ENCODE results near the gene TTLL1.
"Not testable (repeated sequence)": the region's sequence is repeated elsewhere in the genome, so short reads cannot be mapped to it uniquely, and the experiment has no call there.

Gene TTLL1

DNA sequence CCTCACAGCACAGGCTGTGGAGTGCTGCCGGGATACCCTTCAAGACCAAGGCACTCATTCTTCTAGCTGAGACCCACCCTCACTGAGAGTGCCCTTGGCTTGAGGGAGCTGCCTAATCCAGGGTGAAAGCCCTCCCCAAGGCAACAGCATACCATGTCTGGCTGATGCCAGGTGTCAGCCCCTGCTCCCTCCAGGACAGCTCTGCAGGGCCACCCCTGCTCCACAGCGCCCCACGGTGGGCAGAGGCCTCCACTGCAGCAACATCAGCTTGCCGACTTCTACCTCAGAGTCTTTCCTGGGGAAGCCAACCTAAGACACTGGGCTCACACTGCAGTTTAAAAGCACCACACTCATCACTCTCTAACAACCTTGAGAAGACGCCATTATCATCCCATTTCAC lies 29.0 kb downstream of the TTLL1 start:
- DNase-seq: no peak

DNA sequence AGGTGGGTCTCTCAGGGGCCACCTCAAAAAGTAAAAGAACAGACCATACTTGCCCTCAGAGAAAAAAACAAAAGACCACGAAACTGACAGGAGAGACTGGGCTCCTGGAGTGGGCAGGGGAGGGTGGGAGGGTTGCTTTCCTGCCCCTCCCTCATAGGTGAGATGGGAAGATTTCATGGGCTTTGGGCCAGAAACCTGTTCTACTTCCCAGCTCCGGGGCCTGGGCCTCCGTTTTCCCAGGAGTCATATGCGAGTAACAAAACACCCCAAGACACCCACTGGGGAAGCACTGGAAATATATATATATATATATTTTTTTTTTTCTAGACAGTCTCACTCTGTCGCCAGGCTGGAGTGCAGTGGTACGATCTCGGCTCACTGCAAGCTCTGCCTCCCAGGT lies 31.6 kb downstream of the TTLL1 start:
- DNase-seq: no peak

DNA sequence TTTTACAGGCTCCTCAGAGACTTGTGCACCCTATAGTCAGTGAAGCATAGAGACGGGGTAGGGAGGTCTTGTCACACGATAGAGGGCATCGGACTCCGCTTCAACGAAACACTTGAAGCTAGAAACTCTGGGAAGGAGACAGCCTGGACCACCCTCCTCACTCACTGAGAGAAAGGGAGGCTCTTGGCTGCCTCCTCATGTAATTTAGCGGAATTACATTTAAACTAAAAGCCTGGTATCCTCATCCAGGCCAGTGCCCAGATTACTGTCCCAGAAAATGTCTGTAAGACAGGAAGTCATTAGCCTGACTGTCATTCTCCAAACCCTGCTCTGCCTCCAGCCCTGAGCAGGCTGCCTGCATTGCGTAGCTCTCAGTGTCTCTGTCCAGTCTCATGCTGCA lies 36.0 kb downstream of the TTLL1 start:
- DNase-seq: no peak

DNA sequence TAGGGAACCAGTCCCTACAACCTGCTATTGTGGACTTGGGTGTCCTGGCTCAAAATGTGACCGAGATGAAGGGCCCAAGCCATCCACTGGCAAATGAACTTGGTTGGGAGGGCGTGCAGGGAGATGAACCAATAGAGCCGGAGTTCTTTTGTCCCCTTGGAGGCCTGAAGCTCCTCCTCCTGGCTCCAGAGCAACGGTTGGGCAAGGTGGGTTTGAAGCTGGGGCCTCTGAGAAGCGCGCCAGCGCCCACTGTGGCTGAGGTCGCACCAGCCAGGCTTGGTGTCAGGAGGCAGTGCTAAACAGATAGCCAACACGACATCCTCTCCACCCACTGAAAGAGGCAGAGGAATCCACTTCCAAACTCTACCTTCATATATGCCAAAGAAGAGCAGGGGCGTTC lies 38.2 kb downstream of the TTLL1 start:
- no peak for DNase-seq

DNA sequence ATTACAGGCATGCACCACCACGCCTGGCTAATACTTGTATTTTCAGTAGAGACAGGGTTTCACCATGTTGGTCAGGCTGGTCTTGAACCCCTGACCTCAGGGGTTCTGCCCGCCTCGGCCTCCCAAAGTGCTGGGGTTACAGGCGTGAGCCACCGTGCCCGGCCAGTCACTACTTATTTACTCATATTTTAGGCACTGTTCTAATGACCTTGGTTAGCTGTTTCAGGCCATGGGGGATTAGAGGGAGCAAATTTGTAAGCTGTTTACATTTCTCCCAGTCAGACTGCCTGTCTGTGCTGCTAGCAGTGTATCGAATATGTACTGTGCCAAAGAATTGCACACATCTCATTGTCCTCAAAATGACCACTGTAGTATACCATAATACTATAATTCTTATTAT lies 41.6 kb downstream of the TTLL1 start:
- DNase-seq: no peak

DNA sequence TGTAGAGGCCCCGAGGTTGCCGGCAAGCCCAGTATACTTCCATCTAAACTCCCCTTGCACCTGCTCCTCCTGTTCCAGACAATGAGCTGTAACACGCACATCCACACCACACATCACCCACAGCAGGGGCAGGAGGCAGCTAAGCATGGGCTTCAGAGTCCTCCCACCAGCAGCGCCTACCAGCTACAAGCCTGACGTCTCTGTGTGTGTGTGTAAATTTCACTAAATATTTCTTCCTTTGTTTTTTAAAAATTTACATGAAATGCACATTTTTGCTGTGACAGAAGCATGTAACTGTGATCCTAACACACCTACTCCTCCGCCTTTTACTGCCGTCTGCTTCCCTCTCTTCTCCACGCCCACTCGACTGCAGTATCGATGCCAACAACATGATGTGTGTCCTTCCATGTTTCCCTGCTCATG lies 44.9 kb downstream of the TTLL1 start:
- peak; percentile 20 for DNase-seq

DNA sequence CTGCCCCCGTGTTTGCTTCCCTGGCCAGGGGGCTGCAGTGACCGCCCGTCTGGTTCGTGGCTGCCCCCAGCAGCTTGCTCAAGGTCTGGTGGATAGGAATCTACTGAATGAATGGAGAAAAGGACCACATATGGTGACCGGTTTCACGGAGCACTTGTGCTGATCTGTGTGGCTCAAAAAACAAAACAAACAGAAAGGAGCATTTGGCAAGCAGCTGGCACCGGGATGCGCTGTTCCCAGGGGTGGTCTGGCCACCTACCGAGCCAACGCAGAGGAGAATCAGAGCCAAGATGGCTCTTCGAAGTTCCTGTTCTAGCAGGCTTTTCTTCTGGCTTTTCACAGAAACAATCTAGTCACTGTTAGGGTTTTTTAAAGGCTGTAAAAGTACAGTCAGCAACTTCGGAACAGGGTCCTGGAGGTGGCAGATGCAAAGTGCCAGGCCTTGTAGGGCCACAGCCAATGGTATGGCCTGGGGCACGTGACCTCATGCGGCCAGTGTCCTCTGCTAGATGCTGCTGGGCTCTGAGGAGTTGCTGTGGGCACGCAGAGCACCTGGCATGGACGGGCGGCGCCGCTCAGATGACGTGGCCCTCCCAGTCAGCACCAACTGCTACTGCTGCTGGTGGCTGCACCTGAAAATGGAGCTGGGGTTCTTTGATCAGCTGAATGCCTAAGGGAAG lies 47.0 kb downstream of the TTLL1 start:
- DNase-seq: peak; percentile 82

DNA sequence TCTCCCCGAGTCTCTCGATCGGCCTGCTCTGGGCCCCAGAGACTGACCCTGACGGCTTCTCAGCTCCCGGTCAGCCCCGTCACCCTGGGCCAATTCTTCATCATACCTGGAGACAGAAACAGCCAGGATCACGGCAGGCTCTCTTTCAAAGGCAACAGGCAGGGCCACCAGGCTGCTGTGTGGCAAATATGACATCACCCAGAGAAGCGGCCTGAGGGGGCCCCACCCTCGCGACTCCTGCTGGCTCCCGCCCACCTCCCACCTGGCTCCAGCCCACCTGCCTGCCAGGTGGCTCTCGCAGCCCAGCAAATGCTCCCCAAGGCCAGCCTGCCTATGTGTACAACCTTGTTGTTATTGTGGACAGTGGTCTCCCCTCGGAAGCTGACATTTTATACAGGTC lies 49.4 kb downstream of the TTLL1 start:
- DNase-seq: peak; percentile 37

DNA sequence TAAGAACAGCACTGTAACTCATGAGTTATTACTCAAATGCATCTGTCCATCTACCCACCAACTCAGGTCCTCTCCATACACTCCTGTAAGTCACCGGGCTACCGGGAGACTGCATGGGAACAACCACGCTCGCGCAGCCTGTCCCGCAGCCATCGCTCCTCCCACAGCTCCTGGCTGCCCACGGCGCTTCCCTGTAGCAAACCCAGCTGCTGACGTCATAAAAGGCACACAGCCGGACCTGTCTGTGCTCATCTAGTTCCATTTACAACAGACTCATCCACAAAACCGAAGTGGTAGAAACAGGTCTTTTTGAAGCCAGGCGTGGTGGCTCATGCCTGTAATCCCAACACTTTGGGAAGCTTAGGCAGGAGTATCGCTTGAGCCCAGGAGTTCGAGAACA lies 50.9 kb downstream of the TTLL1 start:
- DNase-seq: no peak

DNA sequence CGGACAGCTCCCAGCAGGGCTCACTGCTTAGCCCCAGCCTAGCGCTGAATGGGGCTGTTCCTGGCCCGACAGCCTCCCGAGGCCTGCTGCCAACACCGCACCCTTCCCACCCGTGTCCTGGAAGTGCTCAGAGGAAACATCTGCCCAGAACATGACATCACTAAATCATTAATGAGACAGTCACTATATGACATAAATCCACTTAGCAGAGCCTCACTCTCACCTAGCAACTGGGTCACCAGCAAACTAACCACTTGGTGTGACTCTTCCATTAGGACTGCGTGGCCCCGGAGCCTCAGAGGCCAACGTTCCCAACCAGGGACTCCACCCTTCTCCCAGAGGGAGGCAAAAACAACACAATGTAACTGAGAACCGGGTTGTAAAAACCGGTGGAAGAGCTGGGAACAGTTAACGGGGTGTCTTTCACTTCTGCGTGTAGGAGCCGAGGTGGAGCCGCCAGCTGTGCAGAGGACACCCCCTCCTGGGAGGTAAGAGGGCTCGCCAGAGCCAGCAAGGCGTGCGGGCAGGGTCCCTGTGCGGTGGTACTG lies 52.8 kb downstream of the TTLL1 start:
- no peak for DNase-seq

DNA sequence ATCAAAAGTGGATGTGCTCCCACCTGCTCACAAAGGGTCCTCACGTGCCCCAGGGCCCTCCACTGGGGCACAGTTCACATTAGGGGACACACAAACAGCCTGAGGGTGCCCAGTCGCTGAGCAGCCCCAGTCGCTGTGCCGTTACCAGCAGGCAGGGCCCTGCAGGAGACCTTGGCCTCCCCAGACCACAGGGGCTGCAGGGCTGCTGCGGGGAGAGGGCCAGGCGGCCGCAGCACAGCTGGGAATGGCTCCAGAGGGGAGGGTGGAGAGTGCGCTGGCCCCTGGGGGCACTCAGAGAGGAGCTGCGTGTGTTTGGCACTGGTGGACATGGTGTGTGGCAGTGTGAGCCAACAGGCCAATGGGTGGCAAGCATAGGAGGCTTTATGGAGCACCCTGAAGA lies 53.9 kb downstream of the TTLL1 start:
- no peak for DNase-seq

DNA sequence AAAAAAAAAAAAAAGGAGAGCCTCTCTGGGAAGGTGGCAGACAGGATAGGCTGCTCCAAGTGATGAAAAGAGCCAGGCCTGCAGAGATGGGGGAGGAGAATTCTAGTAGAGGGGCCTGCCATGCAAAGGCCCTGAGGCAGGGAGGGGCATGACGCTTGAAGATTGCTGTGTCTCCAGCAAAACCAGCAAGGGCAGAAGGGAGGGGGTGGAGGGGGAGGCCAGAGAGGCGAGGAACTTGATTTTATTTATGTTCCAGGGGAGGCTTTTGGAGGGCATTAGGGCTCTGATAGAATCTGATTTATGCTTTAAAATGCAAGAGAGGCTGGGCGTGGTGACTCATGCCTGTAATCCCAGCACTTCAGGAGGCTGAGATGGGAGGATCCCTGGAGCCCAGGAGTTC lies 57.6 kb downstream of the TTLL1 start:
- no peak for DNase-seq

DNA sequence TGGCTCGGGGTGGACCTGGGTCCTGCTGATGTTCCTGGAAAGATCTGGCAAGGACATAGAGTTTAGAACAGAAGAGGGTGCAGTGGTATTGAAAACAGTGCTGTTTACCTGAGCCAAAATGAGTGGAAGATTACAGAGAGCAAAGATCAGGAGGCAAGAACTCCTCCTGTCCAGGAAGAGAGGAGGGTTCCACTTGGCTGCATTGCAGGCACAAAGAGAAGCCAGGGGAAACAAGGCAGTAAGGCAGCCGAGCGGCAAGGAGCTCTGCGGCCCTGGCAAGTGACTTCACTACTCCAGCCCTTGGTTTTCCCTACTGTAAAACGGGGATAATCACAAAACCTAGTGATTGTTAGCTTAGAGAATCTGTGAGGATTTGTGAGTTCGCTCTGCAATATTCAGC lies 70.6 kb downstream of the TTLL1 start:
- DNase-seq: no peak

DNA sequence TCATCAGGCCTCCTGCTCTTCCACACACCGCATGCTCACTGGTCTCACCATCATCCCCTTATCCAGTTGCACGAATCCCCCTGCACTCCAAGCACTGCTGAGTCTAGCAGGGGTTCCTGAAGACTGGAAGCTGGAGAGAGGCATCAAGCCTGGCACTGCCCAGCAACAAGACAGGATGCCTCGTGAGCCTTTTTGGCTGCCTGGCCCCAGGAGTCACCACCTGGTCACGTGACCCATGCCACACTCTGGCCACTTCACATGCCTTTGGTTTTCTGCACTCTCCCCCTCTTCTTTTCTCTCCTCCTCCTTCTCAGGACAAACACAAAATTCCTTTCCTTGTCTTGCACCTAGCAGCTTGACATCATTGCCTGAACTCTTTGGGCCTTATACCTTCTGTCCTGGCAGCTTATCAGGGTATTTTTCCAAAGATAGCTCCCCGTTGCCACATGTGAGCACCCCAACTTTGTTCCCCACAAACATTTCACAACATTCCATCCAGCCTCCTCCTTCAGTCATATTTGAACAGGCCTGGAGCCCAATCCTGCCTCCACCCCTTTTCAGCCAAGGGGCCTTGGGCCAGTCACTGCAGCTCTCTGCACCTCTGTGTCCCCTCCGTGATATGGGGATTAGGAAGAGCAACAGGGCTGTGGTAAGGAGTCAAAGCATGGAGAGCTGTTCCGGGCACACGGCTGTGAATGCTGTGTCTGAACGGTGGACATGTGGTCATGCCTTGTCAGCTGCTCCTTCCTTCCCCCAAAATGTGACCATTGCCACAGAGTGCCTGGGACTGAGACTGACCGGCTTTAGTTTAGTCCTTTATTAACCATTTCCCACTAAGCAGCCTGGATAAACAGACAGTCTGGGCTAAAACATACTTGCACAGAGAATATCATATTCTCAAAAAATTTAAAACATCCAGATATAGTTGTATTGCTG lies 71.4 kb downstream of the TTLL1 start:
- no peak for DNase-seq

DNA sequence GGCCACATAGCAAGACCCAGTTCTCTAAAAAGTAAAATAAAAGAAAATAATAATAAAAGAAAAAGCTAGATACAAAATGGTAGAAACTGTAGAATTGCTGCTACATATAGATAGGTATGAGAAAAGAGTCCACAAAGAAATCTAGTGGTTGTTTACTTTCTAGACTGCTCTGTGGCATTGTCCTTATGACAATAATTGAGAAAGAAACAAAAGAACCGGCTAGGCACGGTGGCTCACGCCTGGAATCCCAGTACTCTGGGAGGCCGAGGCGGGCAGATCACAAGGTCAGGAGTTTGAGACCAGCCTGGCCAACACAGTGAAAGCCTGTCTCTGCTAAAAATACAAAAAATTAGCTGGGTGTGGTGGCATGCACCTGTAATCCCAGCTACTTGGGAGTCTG lies 73.0 kb downstream of the TTLL1 start:
- DNase-seq: not testable (repeated sequence)

DNA sequence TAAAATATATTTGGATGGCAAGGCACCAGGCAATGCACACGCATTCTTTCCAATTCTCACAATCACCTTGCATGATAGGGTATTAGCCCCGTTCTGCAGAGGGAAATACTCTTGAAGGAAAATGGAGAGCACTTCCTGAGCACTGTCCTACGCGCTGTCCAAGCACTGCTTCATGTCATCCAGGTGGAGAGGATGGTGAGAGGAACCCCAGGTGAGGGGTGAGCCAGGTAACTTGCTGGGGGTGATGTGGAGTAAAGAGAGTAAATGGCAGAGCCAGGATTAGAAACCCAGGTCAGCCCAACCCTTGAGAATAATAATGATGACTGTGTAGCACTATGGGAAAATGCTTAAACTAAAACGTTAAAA lies 73.5 kb downstream of the TTLL1 start:
- DNase-seq: no peak

DNA sequence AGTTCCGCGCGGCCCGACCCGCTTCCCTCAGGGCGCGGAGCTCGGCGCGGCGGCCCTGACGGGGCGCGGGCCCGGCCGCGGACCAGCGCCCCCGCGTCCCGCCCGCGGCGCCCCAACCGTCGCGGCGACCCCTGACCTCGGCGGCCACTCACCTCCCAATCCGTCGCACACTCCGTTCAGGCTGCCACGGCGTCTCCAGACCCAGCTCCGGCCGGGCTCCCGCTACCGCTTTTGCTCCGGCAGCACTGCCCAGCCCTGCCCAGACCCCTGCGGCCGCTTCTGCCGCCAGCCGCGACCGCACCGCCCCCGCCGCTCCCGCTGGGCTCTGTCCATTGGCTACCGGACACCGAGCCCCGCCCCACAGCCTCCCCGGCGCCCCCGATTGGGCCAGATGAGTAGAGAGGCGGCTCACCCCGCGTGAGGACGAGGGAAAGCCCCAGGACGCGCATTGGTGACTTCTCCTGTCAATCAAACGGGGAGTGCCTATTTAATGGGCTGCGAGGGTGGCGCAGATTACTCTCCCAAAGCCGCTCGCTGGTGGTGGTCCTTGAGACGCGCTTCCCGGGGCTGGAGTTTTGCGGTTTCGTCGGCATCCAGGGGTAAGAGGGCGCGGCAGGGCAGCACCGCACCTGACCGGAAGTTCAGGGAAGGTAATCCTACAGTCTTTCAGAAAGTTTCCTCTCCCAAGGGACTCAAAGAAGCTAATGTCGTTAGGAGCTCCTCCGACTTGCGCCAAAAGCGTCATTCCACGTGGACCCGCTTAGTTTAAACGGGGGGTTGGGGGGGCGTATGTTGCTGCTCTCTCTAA lies 74.1 kb downstream of the TTLL1 start, which contains the start of gene PACSIN2:
Gene PACSIN2 (minus strand): TSS at position 281 of the 808 bp plus-strand sequence. CDS start 103,069 bp downstream, outside the sequence.
- peak; percentile 96 for DNase-seq

DNA sequence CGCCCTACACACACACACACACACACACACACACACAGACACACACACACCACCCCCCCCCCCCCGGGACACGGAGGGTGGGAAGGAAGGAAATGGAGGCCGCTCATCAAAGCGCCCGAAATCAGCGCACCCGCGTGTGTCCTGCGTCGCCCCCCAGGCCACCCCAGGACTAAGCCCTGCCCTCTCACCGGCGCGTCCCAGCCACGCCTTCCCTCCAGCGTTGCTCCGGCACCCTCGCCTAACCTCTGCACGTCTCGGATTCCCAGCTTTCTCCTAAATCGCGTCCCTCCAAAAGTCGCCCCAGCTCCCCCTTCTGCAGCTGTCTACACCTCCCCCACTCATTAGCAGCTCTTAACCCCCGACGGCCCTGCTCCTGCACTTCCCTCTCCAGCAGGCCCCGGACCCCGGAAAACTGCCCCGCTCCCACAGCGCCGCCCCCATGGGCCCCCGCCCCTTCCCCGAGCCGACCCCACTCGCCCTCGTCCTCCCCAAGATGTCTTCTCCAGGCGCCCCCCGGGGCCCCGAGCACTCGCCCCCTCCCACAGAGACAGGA lies 74.8 kb downstream of the TTLL1 start:
- DNase-seq: peak; percentile 17

DNA sequence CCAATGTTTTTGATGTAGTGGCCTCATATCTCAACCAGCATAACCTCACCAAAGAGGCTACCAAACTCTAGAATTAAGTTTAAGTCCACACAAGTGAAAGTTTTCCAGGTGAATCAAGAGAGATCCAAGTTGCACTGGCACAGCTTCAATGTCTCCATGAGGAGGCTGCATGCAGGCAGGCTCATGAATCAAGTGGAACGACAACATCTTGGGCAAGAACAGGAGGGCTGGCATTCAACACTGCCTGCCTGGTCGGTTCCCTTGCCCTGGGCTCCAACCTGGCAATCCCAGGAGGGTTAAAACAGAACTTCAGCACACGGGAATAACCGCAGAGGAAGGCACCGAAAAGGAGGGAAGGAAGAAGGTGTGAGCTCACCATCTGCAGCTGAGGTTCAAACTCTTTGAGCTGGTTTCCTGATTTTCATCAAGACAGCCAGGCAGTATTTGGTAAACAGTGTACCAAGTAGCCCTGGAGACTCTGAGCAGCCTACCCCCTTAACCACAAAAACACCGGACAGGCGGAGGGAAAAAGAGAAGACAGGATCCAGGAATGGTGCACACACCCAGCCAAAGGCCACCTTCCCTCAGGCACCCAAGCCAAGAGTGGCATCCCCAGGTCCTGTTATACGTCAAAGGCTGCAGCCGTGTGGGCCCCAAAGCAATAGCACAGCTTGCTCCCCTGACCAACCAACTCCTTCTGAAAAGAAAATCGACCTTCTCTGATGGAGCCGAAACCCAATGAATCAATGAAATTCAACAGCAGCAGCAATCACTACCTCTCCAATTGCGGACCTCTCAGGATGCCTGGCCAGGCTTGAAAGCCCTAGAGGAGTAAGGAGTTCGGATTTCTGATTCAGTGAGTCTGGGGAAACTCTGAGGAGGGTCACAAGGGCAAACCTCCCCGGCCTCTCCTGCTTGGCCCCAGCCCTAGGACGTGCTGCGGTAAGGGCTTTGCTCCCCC lies 75.6 kb downstream of the TTLL1 start:
- DNase-seq: no peak

DNA sequence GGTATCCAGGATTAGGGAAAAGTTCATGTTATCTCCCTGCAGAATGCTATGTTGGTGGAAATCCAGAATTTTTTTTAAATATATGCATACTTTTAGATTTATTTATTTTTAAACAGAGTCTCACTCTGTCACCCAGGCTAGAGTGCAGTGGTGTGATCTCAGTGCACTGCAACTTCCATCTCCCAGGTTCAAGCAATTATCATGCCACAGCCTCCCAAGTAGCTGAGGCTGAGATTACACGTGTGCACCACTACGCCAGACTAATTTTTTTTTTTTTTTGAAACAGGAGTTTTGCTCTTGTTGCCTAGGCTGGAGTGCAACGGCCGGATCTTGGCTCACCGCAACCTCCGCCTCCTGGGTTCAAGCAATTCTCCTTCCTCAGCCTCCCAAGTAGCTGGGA lies 76.8 kb downstream of the TTLL1 start:
- DNase-seq: no peak

DNA sequence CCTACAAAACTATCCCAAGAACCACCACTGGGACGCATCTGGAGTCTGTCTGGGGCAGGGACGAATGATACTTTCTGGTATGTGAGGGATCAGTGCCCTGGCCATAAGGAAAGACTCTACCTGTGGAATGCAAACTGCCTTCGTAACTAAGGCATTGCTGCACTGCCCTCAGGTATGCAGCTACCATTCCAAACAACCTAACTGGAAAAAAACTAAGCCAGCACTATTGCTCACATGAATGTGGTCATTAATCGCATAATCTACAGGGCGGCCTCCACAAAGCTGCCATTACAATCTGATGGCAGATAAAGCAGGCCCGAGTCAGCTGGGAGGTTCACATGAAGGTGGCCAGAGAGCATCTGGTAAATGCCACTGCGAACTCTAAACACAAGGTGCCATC lies 78.1 kb downstream of the TTLL1 start:
- no peak for DNase-seq

DNA sequence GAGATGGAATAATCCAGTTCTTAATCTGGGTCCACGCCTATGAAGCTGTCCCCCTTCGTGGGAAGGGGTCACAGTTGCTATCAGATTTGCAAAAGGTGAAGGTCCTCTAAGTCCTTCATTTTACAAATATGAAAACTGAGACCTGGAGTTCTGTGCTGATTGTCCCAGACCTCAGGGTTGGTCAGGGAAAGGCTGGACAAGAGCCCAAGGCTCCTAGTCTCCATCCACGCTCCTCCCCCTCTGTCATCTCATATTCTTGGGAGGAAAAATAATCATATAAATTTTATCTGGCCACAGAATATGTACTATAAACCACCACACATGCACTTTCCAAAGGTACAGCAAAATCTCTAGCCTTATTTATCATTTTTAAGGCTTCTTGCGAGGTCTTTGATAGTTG lies 79.7 kb downstream of the TTLL1 start:
- no peak for DNase-seq
